Ishikawa (cell line): Measurements from ENCODE around the gene ATG9B.

Experiments
- CEBPB ChIP-seq: IDR thresholded peaks from 2 replicates; pipeline ENCODE4 v1.6.1; 2012
- CREB1 ChIP-seq: IDR thresholded peaks from 2 replicates; pipeline ENCODE4 v1.6.1; 2012; ENCODE audit warnings: low read depth
- EGR1 ChIP-seq: IDR thresholded peaks from 2 replicates; pipeline ENCODE4 v1.6.1; 2012
- EP300 ChIP-seq: IDR thresholded peaks from 2 replicates; pipeline ENCODE4 v1.6.1; 2012; ENCODE audit warnings: borderline replicate concordance
- FOXM1 ChIP-seq: IDR thresholded peaks from 2 replicates; pipeline ENCODE4 v1.6.1; 2012; ENCODE audit warnings: low read depth, borderline replicate concordance
- MAX ChIP-seq: IDR thresholded peaks from 2 replicates; pipeline ENCODE4 v1.6.1; 2012
- NFIC ChIP-seq: IDR thresholded peaks from 2 replicates; pipeline ENCODE4 v1.6.1; 2012
- RAD21 ChIP-seq: IDR thresholded peaks from 2 replicates; pipeline ENCODE4 v1.6.1; 2012; ENCODE audit warnings: low read depth
- REST ChIP-seq: IDR thresholded peaks from 2 replicates; pipeline ENCODE4 v1.6.1; 2012; ENCODE audit warnings: low read depth, mild to moderate bottlenecking
- TAF1 ChIP-seq: IDR thresholded peaks from 2 replicates; pipeline ENCODE4 v1.6.1; 2012; ENCODE audit warnings: low read depth, mild to moderate bottlenecking
- TCF12 ChIP-seq: IDR thresholded peaks from 2 replicates; pipeline ENCODE4 v1.6.1; 2012; ENCODE audit warnings: low read depth
- TEAD4 ChIP-seq: IDR thresholded peaks from 2 replicates; pipeline ENCODE4 v1.6.1; 2012
- USF1 ChIP-seq: IDR thresholded peaks from 2 replicates; pipeline ENCODE4 v1.6.1; 2012
- YY1 ChIP-seq: IDR thresholded peaks from 2 replicates; pipeline ENCODE4 v1.6.1; 2012; ENCODE audit warnings: low read depth
- ZBTB7A ChIP-seq: IDR thresholded peaks from 2 replicates; pipeline ENCODE4 v1.6.1; 2012; ENCODE audit warnings: low read depth

Gene ATG9B

GRCh38 chr7:150968056-150968733, 56.1 kb downstream of the ATG9B start:
- TF ChIP-seq USF1 = no peak
- no peak for TF ChIP-seq FOXM1
- TF ChIP-seq CEBPB = no peak
- TF ChIP-seq ZBTB7A = no peak
- no peak for TF ChIP-seq EGR1
- no peak for TF ChIP-seq TCF12
- no peak for TF ChIP-seq TEAD4
- no peak for TF ChIP-seq RAD21
- TF ChIP-seq TAF1 = no peak
- TF ChIP-seq CREB1 = no peak
- TF ChIP-seq YY1 = no peak
- TF ChIP-seq NFIC = no peak
- no peak for TF ChIP-seq REST
- TF ChIP-seq EP300 = no peak

- no peak for TF ChIP-seq YY1
- no peak for TF ChIP-seq REST
- TF ChIP-seq CEBPB = no peak
- no peak for TF ChIP-seq EP300
- no peak for TF ChIP-seq NFIC
- TF ChIP-seq RAD21 = no peak
- TF ChIP-seq MAX = no peak
- TF ChIP-seq EGR1 = no peak
- no peak for TF ChIP-seq TCF12
- no peak for TF ChIP-seq TEAD4
- TF ChIP-seq FOXM1 = no peak
Measured at GRCh38 chr7:150967349-150967748, 56.9 kb downstream of the ATG9B start.

GRCh38 chr7:150966002-150966401, 58.3 kb downstream of the ATG9B start:
- TF ChIP-seq EGR1 = no peak
- TF ChIP-seq USF1 = no peak
- peak; percentile 27; the same call in 1 of the 2 replicates for TF ChIP-seq RAD21

GRCh38 chr7:150965273-150965830, 58.9 kb downstream of the ATG9B start:
- no peak for TF ChIP-seq EGR1
- TF ChIP-seq RAD21 = no peak
- no peak for TF ChIP-seq NFIC
- no peak for TF ChIP-seq REST
- TF ChIP-seq ZBTB7A = no peak
- TF ChIP-seq TAF1 = no peak
- TF ChIP-seq CEBPB = no peak
- TF ChIP-seq TEAD4 = no peak
- no peak for TF ChIP-seq CREB1
- no peak for TF ChIP-seq FOXM1
- TF ChIP-seq YY1 = no peak
- no peak for TF ChIP-seq MAX
- no peak for TF ChIP-seq USF1
- no peak for TF ChIP-seq EP300
- no peak for TF ChIP-seq TCF12
